ENCODE data around the gene SLC25A51.

The SLC25A51 gene

GRCh38 chr9:37937366-37937765 is 33.4 kb upstream of the SLC25A51 start:
- DNase-seq (ENCODE audit: low read depth) = no peak

DNA sequence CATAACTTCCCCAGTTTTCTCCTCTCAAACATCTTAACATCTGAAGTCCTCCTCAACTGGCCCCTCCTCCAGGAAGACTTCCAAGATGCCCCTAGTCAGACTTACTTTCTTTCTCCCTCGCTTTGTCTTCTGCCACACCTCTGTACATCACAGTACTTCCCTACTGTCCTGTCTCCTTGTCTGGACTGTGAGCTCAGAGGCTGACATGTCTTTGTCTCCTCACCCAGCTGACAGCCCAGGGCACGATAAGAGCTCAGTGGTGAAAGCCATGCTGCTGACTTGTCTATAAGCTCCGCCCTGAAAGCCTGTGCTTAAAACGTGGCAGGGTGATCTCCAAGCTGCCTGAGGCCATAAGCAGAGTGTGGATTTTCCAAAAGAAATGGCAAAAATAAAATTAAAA is 33.0 kb upstream of the SLC25A51 start:
- no peak for DNase-seq (ENCODE audit: low read depth)

DNA sequence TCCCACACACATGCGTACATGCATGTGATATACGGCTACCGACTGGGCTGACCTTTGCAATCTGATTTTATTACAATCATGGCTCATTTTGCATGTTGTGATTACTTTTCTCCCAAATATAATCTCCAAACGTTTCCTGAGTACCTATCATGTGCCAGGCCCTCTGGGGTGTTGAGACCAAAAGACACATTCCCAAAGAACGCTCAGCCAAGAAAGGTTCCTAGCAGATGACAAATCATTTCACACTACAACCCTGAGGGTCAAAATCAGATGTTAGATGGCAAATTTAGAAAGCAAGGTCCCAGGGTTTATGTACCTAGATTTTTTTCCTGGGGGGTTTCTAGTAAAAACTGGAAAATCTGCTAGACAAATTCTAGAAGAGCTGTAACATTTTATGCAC is 32.4 kb upstream of the SLC25A51 start:
- DNase-seq (ENCODE audit: low read depth) = no peak

- no peak for DNase-seq (ENCODE audit: low read depth)
Observed at GRCh38 chr9:37935096-37935495, 31.2 kb upstream of the SLC25A51 start.

GRCh38 chr9:37931592-37931991 is 27.7 kb upstream of the SLC25A51 start:
- no peak for DNase-seq (ENCODE audit: low read depth)

GRCh38 chr9:37929441-37929895 is 25.5 kb upstream of the SLC25A51 start:
- no peak for DNase-seq (ENCODE audit: low read depth)

DNA sequence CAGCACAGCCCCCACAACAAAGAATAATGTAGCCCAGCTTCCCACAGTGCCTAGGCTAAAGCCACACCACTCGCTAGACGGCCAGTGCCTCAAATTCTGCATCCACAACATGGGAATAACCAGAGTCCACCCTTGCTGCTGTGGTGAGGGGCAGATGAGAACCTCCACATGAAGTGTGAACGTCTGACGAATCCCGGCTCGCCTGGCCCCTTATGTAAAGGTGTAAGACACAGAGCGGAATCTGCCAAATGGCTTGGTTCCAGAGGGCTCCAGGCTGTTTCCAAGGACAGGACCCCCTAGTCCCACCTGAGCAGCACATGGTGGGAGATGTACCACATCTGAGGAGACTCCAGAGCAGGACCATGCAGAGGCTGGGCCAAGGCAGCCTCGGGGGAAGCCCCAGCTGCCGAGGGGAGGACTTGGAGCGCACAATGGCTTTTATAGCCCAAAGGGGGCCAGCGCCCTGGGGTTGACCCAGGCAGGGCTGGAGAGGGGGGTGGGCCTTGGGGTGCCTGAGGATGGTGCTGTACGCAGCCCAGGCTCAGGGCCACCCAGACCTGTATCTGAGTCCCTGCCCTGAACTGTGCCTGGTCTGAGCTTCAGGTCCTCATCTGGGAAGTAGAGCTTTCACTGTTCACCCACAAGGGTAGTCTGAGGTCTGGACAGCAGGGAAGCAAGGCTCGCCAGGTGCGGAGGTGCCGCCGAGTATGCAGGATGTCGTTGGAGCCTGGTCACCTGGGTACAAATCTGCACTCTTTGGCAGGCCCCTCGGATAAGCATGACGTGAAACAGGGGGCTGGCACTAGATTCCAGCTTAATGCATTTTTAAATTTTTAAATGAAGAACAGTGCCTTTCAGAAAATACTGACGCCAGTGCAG is 24.9 kb upstream of the SLC25A51 start:
- no peak for DNase-seq (ENCODE audit: low read depth)

DNA sequence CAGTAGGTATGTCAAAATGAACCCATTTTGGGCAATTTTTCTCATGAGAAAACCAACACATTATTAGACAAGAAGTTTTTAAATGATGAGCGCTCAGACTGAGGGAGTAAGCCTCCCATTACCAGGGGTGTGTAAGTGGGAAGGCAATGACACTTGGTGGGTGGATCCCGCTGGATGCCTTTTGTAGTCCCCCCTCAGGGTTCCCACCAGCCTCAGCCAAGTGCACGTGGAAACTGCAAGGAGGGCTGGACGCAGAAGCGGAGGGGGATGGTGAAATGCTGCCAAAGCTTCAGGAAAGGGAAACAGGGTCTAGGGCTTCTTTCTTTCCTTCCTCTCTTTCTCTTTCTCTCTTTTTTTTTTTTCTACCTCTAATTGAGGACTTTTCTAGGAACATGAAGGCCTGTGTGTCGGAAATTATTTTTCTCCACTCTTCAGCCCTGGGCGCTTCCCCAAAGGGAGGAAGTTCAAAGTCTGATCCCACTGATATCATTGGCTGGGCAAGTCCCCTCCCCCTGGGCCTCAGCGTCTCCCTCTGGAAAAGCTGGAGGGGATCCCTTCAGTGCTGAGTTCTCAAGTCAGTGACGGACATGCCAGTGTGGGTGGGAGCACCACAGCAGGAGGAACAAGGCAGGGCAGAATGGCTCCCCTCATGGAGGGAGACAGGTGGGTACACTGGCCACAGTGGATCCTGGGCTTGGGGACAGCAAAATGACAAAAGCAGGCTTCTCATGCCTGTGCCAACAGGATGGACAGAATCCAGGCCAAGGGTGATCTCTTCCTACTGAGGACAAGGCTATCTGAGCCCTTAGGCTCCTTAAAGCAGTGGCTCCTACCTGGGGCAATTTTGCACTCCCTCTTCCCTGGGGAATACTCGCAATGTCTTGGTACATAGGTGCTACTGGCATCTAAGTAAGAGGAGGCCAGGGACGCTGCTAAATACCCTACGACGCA is 23.9 kb upstream of the SLC25A51 start:
- no peak for DNase-seq (ENCODE audit: low read depth)

DNA sequence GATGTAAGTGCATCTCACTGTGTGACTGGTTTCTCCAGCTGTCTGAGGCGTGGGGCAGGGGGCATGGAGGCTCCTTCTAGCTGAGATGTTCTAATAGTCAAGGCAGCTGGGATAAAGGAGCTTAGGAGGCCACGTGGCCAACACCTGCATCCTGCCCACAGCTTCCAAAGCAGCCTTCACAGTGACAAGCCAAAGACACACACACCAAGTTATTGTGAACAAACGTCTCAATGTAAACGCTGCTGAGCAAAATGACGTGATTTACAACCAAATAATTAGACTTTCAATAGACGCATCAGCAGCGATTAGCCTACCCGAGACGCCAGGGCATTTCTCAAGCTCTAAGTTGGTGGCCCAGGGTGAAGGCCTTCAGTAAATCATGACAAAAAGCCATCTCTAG is 23.2 kb upstream of the SLC25A51 start:
- no peak for DNase-seq (ENCODE audit: low read depth)

- no peak for DNase-seq (ENCODE audit: low read depth)
Observed at GRCh38 chr9:37926737-37927118, 22.8 kb upstream of the SLC25A51 start.

GRCh38 chr9:37925786-37926736 is 22.1 kb upstream of the SLC25A51 start:
- no peak for DNase-seq (ENCODE audit: low read depth)

GRCh38 chr9:37925006-37925405 is 21.1 kb upstream of the SLC25A51 start:
- no peak for DNase-seq (ENCODE audit: low read depth)

GRCh38 chr9:37924538-37924937 is 20.6 kb upstream of the SLC25A51 start:
- DNase-seq (ENCODE audit: low read depth) = no peak

DNA sequence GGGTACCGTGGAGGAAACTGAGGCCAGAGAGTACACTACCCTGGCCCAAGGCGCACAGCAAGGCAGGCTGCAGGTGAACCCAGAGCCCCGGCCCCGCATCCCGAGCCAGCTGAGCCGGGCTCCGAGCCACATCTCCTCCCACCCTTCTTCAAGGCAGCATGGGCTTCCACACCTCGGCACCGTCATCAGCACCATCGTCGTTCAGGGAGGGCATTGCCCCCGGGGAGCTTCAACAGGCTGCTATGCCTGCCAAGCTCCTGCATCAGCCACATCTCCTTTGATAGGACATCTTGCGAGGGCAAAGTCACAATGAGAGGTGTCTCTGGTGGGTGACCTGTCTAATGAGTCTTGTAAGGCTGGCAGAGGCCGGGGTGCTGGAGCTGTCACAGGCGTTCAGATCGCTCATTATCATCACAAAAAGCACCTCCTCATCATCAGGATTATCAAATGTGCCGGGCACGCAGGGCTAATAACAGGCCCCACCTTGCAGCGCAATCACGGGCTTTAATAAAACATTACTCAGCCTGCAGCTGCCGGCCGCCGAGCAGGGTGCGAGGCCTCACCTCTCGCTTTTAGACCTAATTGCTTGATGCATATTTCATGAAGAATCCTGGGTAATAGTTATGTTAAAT is 20.0 kb upstream of the SLC25A51 start:
- DNase-seq (ENCODE audit: low read depth) = no peak

DNA sequence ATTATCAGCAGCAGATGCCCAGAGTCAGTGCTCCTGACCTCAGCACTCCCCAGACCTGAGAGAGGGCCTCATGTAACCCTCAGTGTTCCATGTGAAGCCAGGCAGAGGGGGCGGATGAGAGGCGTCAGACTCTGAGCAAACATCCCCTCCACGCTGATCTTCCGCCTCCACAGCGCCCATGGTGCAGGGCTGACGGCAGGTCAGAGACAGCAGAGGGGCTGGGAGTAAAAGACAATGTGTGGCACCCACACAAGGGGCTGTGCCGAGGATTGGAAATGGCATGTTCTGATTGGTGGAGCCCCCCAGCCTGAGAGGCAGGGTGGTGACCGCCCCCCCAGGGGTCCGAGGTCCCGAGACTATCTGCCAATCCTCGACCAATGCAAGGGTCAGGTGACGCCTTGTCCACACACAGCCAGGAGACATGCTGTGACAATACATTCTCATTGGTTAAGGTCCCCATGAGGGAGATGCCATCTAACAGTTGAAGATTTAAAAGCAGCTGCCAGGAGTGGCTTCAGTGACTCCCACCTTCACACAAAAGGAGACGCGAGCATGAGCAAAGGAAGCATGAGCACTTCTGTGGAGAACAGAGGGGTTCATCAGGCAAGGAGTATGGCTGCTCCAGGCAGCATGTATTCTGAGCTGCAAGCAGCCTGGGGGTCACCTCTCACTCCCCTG is 19.3 kb upstream of the SLC25A51 start:
- no peak for DNase-seq (ENCODE audit: low read depth)

- no peak for DNase-seq (ENCODE audit: low read depth)
Observed at GRCh38 chr9:37922363-37923117, 18.6 kb upstream of the SLC25A51 start.

- no peak for DNase-seq (ENCODE audit: low read depth)
Observed at GRCh38 chr9:37921546-37922300, 17.8 kb upstream of the SLC25A51 start.

DNA sequence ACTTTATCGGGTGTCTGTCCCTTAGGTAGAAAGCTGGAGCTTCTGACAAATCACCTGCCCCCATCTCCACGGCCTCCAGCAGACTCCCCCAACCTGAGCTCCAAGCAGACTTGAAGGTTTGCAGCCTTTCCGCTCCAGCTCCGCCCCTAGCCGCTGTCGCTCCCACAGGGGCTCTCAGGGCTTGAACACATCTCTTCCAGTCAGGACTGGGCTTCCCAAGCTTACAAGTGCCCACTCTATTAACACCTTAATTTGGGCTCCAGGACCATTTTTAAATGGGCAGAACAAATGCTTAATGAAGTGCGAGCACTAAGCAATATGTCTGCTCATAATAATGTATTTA is 17.2 kb upstream of the SLC25A51 start:
- no peak for DNase-seq (ENCODE audit: low read depth)

DNA sequence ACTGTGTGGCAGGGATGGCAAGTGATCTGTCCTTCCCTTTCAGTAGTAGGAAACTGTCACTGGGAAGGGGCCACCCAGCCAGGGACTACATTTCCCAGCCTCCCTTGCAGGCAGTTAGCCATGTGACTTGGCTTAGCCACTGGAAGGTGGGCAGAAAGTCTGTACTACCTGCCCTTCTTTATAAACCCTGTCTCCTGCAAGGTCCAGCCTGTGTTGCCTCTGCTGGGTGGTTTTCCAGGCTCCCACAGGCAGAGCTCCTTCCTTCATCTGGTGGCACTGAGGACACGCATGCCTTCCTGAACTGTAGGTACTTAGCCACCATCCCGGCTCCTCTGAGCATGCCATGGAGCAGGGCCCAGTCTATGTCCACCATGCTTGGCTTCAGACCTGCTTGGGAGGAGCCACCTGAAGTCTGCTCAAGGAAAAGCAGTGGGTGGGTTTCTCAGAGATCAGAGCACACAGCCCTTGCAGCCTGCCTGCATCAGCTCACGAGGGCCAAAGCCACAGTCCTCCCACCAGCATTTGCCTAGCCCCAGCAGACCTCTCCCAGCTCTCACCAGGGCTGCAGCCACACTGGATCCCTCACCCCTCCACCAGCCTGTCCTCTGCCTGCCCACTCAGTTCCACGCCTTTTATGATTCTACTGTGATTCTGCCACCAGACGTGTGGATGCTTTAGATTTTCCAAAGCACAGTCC is 16.7 kb upstream of the SLC25A51 start:
- DNase-seq (ENCODE audit: low read depth) = no peak

Measured in HS-27A (cell line).